Measurements from ENCODE around the gene ERLEC1.
"Not testable (repeated sequence)": the region's sequence is repeated elsewhere in the genome, so short reads cannot be mapped to it uniquely, and the experiment has no call there.

The ERLEC1 gene

GRCh38 chr2:53829273-53829979 is 42.6 kb downstream of the ERLEC1 start:
- no peak for DNase-seq (ENCODE audit: low read depth in 2 of 2)

- DNase-seq (ENCODE audit: low read depth in 2 of 2): not testable (repeated sequence)
Measured at GRCh38 chr2:53829980-53830290, 43.1 kb downstream of the ERLEC1 start.

GRCh38 chr2:53840580-53840979 is 53.7 kb downstream of the ERLEC1 start:
- no peak for DNase-seq (ENCODE audit: low read depth in 2 of 2)

- not testable (repeated sequence) for DNase-seq (ENCODE audit: low read depth in 2 of 2)
Measured at GRCh38 chr2:53841651-53842050, 54.8 kb downstream of the ERLEC1 start.

GRCh38 chr2:53842891-53843290 is 56.0 kb downstream of the ERLEC1 start:
- no peak for DNase-seq (ENCODE audit: low read depth in 2 of 2)

- no peak for DNase-seq (ENCODE audit: low read depth in 2 of 2)
Measured at GRCh38 chr2:53843595-53843994, 56.8 kb downstream of the ERLEC1 start.

GRCh38 chr2:53848062-53848461 is 61.2 kb downstream of the ERLEC1 start:
- DNase-seq (ENCODE audit: low read depth in 2 of 2): no peak

GRCh38 chr2:53851052-53851757 is 64.4 kb downstream of the ERLEC1 start:
- not testable (repeated sequence) for DNase-seq (ENCODE audit: low read depth in 2 of 2)

- no peak for DNase-seq (ENCODE audit: low read depth in 2 of 2)
Measured at GRCh38 chr2:53852532-53852931, 65.7 kb downstream of the ERLEC1 start.

GRCh38 chr2:53854678-53855077 is 67.8 kb downstream of the ERLEC1 start:
- DNase-seq (ENCODE audit: low read depth in 2 of 2): no peak

GRCh38 chr2:53856272-53856671 is 69.4 kb downstream of the ERLEC1 start:
- DNase-seq (ENCODE audit: low read depth in 2 of 2): no peak

GRCh38 chr2:53859206-53860181 is 72.7 kb downstream of the ERLEC1 start, which contains the start of gene GPR75:
Gene GPR75, minus strand, starts transcription at chr2:53859967. Its CDS starts 5,211 bp downstream, at chr2:53854756.
- DNase-seq (ENCODE audit: low read depth in 2 of 2): no peak

- no peak for DNase-seq (ENCODE audit: low read depth in 2 of 2)
Measured at GRCh38 chr2:53861824-53862223, 75.0 kb downstream of the ERLEC1 start.

- no peak for DNase-seq (ENCODE audit: low read depth in 2 of 2)
Measured at GRCh38 chr2:53863538-53864227, 76.8 kb downstream of the ERLEC1 start.

GRCh38 chr2:53865264-53865663 is 78.4 kb downstream of the ERLEC1 start:
- DNase-seq (ENCODE audit: low read depth in 2 of 2): no peak

- DNase-seq (ENCODE audit: low read depth in 2 of 2): no peak
Measured at GRCh38 chr2:53865962-53866361, 79.1 kb downstream of the ERLEC1 start.

GRCh38 chr2:53867169-53867568 is 80.3 kb downstream of the ERLEC1 start:
- no peak for DNase-seq (ENCODE audit: low read depth in 2 of 2)

GRCh38 chr2:53867773-53868172 is 80.9 kb downstream of the ERLEC1 start:
- no peak for DNase-seq (ENCODE audit: low read depth in 2 of 2)

Data from stimulated activated CD8-positive, alpha-beta memory T cell treated with anti-CD3 and anti-CD28 coated beads, Interleukin-2, amount 100 ng/mL, for 48 hours (primary cell).